Measurements from ENCODE around the gene SLC52A1. TPM values are rescaled to one million over a fixed set of nuclear protein-coding genes. Genes with fewer than 3 reads are reported as not detected.
A peak's percentile ranks its signal among the peaks of the same experiment; 100 is the strongest.

The SLC52A1 gene
- total RNA-seq, 3 donors from 2014 or later = 3.0 to 5.3 (median 3.6) TPM

- peaks cover 7% of the 10 kb centered on the region for H3K36me3 ChIP-seq (ENCODE audit: low read depth)
- peaks cover 22% of the 10 kb centered on the region for H3K4me1 ChIP-seq (ENCODE audit: low read depth)
- no peak for TF ChIP-seq CTCF (IDR thresholded peaks at IDR 0.05)
- intact Hi-C loops (cut with DNase I, micrococcal nuclease) = no loop called here
- DNase-seq (peak in 2 of 3 donors; percentile 47 to 74), ATAC-seq (peak; percentile 12)
- peak overlapping the region; percentile 92 for H3K4me3 ChIP-seq
- H3K9me3 ChIP-seq = no peaks in the 10 kb centered on the region
Observed at GRCh38 chr17:4998027-4998731, 37.0 kb downstream of the SLC52A1 start.

- TF ChIP-seq CTCF (IDR thresholded peaks at IDR 0.05) = no peak
- intact Hi-C loops (cut with DNase I, micrococcal nuclease) = no loop called here
- Histone ChIP-seq H3K36me3 (ENCODE audit: low read depth) (peaks cover 7% of the 10 kb centered on the region), H3K4me3 (peak within 1 kb of the TSS; percentile 92), H3K4me1 (ENCODE audit: low read depth) (peaks cover 22% of the 10 kb centered on the region), H3K9me3 (no peaks in the 10 kb centered on the region)
- ATAC-seq (peak; percentile 94), DNase-seq (peak; percentile 94 to 96 (median 96))
Observed at GRCh38 chr17:4997302-4998026, 37.8 kb downstream of the SLC52A1 start, which contains the start of the genes INCA1 and KIF1C. Gene INCA1 (minus strand): TSS chr17:4997522. CDS start chr17:4994437, 3,085 bp downstream. Gene KIF1C (plus strand): TSS chr17:4997950. CDS start chr17:5000247, 2,297 bp downstream.

DNA sequence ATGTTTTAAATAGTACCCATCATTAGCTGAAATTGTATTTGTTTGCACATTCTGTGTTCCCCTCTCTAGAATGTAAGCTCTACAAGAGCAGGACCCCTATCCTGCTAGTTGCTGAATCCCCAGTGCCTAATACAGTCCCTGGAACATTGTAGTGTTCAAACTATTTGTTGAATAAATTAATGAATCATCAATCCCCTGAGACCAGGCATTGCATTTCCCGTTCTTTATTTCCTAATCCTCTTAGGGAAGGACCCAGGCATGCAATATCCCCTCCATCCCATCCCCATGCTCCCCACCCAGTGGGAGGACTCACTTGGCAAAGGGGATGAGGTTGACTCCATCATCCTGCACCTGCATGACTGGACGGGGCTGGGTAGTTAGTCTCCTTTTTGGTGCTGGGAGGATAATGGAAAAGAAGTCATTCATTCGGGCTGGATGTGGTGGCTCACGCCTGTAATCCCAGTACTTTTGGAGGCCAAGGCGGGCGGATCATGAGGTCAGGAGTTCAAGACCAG lies 41.1 kb downstream of the SLC52A1 start:
- DNase-seq (no peak), ATAC-seq (no peak)
- H3K36me3 ChIP-seq (ENCODE audit: low read depth) = no peaks in the 10 kb centered on the region
- H3K4me1 ChIP-seq (ENCODE audit: low read depth) = peaks cover 14% of the 10 kb centered on the region
- intact Hi-C loops (cut with DNase I, micrococcal nuclease) = no loop called here
- H3K4me3 ChIP-seq = no peak overlapping the region
- no peak for TF ChIP-seq CTCF (IDR thresholded peaks at IDR 0.05)
- H3K9me3 ChIP-seq = no peaks in the 10 kb centered on the region

- DNase-seq = no peak
Observed at GRCh38 chr17:4987767-4988567, 47.3 kb downstream of the SLC52A1 start.

More at GRCh38 chr17:4987767-4988567, 47.3 kb downstream of the SLC52A1 start:
- ATAC-seq = peak; percentile 5
- intact Hi-C loops (cut with DNase I, micrococcal nuclease) = loop anchor here in 1 of 2 donors (10.0 kb wide), 1 partner anchor 77 kb away; no protein-coding TSS in a partner anchor
- H3K36me3 ChIP-seq (ENCODE audit: low read depth) = no peaks in the 10 kb centered on the region
- H3K4me3 ChIP-seq = peak overlapping the region; percentile 71
- H3K9me3 ChIP-seq = no peaks in the 10 kb centered on the region
- TF ChIP-seq CTCF (IDR thresholded peaks at IDR 0.05) = no peak
- H3K4me1 ChIP-seq (ENCODE audit: low read depth) = peaks cover 23% of the 10 kb centered on the region
